Renal pelvis (tissue), 4 donors: ENCODE results near the gene GPAM. TPM values are rescaled to one million over a fixed set of nuclear protein-coding genes. Genes with fewer than 3 reads are reported as not detected.

Experiments used
- DNase-seq: peaks from one replicate; pipeline ENCODE4 v3.0.0-alpha.2; 2013
- polyA plus RNA-seq, 3 donors: library from polyadenylated mRNA; unstranded; fragments of 120-200 nt; gene quantifications; one replicate each; pipeline ENCODE4 v1.2.1, GENCODE V29; 2013; ENCODE audit not compliant: insufficient read length in 3 of 3

The GPAM gene
- polyA plus RNA-seq, 3 donors: 15.9 to 16.5 (median 16.5) TPM

DNA sequence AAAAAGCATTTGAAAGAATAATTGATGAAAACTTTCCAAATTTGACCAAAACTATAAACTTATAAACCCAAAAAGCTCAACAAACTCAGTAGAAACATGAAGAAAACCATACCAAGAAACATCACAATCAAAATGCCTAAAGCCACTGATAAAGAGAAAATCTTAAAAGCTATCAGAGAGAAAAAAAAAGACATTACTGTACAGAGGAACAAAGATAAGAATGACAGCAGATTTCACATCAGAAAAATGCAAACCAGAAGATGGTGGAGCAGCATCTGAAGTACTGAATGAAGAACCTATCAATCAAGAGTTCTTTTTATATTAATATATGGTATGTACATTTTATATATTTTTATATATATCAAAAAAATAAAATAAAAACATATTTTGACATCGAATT lies 2.4 kb upstream of the GPAM start:
- no peak for DNase-seq

DNA sequence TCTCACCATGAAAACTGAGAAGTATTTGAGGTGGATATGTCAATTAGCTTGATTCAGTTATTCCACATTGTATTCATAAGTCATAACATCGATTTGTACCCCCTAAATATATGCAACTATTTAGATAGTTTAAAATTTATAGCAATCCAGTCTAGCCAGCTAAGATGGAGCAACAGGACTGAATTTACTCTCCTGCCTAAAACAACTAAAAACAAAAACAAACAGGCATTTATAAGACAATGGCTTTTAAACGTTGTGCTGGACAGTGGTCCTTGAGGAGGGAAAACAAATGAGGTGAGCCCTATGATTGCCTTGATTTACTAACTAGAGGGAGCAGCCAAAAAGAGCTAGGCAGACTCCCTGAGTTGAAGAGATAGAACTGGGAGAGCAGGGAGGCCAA lies 814 bp upstream of the GPAM start:
- DNase-seq: no peak

DNA sequence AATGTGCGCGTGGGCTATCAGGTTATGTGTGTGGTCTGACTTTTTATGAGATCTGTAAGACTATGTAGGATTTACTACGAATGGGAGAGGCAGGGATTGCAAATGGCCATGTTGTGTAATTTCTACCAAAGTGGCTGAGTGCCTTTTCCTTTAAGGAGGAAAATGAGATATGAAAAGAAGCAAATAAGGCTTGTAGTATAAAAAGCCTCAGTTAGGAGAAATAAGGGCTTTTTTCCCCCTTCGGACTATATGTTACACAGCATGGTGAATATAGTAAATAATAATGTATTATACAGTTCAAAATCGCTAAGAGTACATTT lies 447 bp upstream of the GPAM start:
- no peak for DNase-seq

DNA sequence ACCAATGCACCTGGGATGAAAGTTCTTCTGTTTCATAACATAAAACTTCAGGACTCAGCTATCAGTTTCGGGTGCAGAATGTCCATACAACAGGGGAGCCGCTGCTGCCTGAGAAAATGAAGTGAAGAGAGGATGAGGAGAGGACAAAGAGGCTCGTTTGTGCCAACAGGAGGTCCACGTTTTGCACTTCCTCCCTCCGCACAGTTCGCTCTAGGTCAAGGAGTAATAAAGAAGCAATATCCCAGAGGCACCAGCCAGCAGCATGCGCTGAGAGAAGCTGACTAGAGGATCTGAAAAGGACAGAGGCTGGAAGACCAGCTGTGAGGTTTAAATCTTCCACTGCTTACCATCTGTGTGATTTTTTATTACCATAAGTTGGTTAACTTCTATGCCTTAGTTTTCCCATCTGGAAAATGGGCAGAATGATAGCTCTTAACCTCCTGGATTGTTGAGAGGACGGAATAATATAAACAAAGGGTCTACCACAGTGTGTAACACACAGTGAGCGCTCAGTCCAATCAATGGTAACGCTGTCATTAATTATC lies 709 bp downstream of the GPAM start:
- no peak for DNase-seq

DNA sequence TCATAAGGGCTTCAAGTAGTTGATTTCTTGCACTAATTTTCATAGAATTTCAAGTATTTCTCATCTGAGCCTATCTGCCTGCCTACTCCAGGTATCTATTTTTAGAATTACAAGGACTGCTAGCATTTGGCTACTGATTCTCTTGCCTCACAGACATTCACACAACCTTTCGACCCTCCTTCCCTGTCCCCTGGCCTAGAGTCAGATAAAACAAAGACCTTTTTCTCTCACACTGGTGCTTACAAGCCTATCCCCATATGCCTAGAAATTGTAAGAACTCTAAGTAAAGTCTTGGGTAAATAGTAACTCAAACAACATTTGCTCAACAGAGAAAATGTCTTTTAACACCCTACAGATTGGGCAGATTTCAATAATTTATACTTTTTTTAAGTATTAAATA lies 6.3 kb downstream of the GPAM start:
- DNase-seq: no peak

DNA sequence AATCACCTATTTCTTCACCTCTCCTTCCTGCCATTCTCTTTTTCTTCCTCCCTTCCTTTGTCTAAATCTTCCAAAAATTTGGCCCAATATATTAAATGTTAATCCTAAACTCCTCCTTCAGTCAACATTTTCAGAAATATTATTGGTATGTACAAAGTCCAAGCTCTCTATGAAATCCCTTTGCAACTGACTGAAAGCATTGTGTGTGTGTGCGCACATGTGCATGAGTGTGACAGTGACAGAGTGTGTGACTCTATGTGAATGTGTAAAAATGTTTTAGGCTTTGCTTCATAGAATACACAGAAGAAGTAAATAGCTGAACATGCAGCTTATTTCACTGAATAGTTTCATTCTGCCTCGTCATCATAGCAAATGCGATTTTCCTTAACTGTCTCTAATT lies 7.0 kb downstream of the GPAM start:
- no peak for DNase-seq

DNA sequence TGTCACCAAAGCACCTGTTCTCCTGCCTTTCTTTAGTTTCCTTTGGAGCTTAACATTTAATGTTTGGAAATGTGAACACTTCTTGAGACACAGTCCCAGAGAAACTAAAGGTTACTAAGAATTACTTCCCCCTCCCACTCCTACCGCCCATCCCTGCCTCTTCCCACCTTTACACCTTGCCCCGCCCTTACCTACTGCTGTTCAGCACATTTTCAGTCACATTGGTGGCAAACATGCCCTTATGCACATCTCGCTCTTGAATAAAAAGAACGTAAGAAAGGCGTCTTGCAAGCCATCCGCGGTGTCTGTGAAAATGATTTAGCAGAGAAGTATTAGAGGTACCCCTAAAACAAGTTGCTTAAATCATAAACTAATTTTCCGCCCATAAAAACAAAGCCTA lies 8.2 kb downstream of the GPAM start:
- DNase-seq: no peak

DNA sequence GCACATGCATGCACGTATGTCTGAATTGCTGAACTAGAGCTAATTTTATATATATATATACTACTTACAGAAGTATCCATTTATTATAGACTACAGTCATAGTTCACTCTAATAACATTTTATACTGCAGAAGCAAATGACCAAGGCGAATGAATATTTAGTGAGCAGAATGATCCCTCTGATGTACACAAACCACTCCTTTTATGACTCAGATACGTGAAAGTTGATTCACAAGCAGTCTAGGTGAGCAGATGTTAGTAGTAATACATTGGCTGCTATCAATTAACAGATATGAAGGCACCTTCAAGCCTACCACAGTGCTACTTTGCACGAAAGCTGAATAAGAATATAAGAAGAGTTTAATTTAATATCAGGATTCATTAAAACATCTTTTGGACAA lies 10.4 kb downstream of the GPAM start:
- DNase-seq: no peak

DNA sequence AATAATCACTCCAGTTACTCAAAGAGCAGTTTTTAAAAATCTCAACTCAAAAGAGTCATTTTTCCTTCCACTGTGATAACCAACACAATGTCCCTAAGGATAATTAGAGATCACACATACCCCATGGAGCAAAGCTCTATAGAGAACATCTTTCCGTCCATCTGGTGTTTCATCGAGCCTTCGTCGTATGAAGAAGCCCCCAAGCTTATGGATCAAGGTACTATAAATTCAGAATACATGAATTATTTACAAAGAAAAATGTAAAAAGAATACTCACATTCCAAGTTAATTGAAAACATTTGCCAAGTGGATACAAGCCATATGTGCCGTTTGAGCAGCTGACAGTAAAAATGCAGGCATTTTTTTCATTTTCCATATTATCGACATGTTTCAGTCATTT lies 14.8 kb downstream of the GPAM start:
- no peak for DNase-seq

DNA sequence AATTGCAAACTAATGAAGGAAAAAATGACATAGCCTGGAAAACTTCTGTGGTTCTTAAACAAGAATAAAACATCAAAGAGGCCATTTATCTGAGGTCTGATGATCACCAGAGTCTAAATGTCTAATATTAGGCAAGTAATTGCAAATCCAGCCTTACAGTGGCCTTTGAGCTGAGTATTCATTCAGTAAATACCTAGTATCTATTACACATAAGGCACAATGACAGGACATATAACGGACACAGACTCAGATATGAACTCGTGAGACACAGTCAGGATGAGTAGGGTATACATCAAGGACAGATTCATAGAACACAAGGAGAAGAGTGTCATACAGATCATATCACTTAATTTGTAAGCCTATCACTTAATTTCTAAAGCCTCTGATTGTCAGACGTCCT lies 16.8 kb downstream of the GPAM start:
- DNase-seq: no peak

DNA sequence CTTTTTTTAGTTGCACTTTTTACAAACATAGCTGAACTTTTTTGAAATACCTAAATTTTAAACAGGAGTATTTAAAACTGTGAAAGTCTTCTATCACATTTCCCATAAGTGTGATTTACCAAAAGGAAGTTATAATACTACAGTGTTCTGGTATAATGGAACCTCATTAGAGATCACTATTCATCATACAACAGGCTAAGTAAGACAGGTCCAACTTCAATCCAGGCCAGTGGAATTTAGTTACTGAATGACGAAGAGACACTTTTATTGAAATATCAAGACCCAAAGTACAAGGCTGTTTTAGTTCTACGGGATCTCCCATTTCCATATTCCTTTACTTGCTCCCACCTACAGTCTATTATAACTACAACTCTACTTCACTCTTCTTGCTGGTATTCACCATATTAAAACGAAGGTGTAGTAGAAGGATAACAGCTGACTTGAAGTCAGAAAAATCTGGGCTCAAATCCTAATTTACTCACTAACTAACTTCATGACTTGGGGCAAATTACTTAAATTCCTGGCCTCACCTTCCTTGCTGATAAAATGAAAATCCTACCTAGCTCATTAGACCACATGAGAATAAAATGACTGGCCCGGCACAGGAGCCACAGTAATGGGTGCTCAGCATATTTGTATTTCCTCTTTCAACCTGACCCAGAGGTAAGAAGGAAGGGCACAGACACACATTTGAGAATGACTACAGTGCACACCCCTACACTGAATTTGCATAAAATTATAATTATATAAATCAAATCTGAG lies 21.6 kb downstream of the GPAM start:
- DNase-seq: no peak

DNA sequence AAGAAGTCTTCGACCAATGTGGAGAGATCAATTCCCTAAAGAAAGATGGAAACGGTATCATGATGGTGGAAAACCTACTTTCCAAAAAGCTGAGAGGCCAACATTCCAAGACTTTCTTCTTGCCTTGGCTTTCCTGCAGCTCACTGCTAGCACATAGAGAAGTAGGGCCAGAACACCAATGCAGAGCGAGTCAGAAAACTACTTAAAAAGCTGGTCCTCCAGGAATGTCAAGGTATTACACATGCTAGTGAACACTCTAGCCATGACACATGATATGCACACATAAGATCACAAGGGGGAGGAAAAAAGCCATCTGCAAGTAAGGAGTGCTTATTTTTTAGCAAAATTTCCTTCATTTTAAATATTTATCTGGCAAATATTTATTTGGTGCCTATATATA lies 22.7 kb downstream of the GPAM start:
- DNase-seq: no peak

DNA sequence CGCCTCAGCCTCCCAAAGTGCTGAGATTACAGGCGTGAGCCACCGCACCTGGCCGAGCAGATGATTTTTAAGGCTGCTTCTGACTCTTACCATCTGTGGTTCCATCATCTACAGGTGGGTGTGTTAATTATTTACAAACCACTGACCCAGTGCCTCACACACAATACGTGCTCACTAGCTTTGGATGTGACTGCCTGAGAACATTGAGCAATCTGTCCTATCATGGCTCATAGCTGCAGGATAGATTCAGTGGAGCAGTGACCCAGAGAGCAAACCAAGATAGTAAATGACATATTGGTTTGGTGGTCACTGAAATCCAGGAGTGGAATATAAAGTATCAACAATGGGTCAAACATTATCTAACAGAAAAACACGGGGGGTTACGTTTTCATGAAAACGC lies 24.1 kb downstream of the GPAM start:
- DNase-seq: no peak

DNA sequence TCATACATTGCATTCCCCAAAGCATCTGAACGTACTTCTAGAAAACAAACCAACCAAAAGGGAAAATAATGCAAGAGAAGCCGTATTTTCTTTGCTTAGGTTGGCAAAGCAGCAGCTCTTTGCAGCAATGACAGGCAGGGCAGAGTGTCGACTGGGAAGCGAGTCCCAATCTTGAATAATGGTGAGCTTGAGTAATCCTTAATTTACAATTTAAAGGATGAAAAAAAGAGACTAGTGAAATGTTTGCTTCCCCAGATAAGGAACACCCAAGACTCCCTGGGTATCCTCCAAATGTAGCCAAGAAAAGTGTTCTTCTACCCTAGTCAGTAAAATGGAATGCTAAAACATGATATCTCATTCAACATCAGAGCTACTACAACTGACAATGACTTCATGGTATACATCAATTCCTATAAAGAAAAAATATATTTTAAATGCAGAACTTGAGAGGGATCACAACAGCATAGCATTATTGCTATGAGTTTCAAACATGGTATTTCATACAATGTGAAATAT lies 32.0 kb downstream of the GPAM start:
- DNase-seq: no peak

DNA sequence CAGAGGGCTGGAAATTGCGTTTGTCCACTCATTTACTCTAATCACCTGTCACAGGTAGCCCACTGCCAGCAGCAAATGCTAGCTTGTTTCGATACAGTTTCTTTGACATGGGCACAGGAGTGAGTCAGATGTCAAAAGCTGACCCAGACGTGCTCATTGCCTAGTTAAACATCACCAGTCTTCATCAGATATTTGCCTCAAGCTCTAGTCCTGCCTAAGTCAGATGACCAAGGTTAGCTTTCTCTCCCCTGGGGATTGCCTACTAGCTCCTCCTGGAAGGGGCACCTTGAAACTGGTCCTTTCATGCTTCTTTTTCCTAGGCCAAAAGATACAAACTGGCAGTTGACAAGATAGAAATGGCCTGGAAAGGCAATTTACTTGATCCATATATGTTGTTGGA lies 35.2 kb downstream of the GPAM start:
- no peak for DNase-seq

DNA sequence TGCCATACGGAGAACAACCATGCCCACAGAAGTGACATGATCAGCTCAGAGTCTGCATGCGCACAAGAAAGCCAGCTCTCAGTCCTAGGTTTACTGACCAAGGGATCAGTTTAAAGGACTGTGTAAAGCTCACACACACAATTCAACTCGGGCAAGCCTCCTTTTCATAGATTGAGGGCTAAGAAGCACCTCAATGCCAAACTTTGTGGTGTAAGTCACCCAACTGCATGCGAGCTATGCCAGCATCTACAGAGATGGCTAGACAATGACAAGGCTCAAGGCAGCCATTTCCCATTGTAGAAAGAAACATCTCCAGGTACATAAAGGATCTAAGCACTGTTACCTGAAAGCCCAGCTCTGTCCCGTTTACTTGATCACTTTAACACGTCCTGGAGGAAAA lies 36.8 kb downstream of the GPAM start:
- DNase-seq: no peak

DNA sequence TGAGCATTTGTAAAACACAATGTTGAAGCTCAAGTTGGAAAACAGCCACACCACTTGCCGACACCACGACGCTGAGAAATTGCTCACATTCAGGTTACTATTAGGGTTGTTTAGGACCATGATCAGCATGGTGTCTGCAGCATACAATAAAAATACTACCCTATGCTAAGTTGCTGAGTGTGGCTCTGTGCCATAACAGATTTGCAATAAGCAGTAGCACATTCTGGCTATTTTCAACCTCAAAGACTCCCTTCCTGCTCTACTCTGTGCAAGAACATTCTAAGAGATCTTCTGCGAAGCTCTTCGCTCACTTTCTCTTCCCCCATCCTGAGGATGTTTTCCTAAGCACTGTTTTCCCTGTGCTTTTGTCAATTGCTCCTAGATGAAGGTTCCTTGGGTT lies 38.3 kb downstream of the GPAM start:
- DNase-seq: no peak

DNA sequence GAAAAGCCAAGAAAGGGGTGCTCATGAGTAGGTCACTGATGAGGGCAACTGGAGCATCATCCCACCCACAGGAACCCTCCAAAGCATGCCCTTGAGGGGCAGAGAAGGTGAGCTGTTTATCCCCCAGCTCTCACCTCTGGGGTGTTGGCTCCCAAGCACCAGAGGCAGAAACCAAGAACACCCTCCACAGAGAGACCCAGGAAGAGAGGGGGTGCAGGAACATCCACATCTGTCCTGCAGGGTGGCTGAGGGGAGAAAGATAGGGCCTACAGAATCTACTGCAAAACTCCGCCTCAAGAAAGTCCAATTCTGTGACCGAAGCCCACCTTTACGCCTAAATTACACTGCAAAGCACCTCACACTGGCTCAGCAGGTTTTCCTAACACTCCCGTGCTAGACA lies 40.1 kb downstream of the GPAM start:
- no peak for DNase-seq

DNA sequence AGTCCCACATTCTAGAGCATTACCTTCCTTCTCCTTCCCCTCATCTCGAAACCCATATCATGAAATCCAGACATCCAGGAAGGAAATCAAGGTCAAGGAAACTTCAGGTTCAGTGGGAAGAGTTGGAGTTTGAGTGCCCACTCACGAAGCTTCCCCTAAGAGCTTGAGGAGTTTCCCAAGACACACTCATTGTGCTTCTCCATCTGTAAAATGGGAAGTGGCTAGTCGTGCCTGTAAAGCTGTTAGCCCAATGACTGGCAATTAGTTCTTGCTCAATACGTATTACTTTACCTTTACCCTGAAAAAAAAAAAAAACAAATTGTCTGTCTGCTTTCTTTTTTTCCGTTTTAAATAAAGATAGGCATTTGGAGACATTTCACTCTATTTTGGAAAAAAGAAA lies 42.3 kb downstream of the GPAM start:
- no peak for DNase-seq

DNA sequence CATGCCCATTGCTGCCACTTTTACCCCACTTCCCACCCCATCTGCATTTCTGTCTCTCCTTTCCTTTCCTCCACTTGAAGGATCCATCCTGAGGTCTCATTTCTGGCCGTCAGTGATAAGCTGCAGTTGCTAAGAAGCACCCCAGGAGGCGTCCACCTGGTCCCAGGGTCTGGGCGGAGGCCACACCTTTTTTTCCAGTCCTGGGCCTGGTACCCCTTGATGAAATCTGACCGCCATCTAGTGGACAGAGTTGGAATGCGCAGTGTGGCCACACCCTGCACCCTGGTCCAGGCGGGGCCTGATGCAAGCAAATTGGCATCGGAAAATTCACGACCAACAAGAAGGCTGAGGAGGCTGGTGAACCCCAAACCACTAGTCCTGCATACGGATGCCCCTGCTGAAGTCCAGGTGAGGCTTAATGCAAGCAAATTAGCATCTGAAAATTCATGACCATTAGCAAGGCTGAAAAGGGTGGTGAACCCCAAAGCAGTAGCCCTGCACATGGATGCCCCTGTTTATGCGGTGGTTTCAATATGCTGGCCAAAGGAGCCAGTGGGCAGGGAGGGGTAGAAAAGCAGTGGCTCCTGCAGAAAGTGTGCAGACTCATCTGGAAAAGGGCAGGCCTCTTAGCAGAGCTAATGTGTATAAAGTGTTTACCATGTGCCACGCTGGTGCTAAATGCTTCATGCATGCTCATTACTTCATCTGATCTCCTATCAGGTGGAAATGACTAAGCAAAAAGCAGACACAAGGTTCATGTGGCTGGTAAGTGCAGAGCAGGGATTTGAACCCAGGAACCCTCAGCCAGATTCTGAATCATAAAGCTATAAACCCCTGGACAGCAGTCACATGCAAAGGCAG lies 43.2 kb downstream of the GPAM start:
- DNase-seq: peak; percentile 66

DNA sequence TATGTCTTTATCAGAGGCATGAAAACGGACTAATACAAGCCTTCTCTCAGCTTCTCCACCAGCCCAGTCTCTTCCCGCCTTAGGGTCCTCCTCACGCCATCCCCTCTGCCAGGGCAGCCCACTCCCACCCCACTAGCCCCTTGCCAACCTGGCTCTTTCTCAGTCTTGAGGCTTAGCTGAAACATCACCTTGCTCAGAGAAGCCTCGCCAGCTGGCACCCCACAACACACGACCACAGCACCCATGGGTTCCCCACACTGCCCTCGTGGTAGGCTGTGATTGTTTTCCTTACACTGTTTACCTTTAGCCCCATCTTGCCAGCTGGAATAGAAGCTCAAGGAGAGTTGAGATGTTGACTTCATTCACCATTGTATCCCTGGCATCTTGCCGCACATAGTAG lies 44.4 kb downstream of the GPAM start:
- DNase-seq: no peak

DNA sequence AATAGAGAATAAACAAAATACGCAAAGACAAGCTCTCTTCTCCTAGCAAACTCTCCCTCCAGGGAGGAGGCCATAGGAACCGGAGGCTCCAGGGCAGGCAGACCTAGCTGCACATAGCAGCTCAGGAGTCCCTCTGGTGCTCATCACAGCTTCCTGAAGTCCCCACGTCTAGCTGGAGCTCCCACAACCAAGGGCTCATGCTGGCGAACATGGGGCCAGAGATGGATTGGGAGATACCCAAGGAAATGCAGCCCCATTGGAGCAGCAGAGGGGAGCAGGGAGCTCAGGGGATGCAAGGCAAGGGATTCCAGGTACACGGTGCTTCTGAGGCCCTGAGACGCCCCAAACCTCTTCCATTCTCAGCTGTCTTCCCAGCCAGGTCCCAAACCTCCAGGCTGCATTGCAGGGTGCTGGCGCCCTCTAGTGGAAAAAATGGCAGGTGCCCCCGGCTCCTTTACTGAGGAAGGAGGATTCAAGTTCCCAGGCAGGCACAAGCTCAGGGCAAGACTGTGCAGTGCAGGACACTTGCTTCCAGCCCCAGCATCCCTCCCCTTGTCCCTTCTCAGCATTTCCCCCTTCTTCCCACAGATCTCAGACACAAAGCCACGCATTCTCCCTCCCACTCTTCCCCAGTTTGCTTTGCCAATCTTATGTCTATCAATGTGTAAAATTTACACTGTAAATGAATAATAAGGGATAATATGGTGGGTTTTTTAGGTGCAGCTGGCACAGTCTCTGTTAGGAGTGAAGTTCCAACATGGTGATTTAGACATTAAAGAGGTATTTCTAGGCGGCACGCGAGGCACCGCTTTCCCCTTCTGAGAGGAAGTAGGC lies 46.2 kb downstream of the GPAM start:
- DNase-seq: peak; percentile 65
